ENCODE results near the gene SAMSN1. TPM values are rescaled to one million over a fixed set of nuclear protein-coding genes. Genes with fewer than 3 reads are reported as not detected.

SAMSN1 gene
- total RNA-seq, 1 donor from 2014 or later, result 18.2 TPM

DNA sequence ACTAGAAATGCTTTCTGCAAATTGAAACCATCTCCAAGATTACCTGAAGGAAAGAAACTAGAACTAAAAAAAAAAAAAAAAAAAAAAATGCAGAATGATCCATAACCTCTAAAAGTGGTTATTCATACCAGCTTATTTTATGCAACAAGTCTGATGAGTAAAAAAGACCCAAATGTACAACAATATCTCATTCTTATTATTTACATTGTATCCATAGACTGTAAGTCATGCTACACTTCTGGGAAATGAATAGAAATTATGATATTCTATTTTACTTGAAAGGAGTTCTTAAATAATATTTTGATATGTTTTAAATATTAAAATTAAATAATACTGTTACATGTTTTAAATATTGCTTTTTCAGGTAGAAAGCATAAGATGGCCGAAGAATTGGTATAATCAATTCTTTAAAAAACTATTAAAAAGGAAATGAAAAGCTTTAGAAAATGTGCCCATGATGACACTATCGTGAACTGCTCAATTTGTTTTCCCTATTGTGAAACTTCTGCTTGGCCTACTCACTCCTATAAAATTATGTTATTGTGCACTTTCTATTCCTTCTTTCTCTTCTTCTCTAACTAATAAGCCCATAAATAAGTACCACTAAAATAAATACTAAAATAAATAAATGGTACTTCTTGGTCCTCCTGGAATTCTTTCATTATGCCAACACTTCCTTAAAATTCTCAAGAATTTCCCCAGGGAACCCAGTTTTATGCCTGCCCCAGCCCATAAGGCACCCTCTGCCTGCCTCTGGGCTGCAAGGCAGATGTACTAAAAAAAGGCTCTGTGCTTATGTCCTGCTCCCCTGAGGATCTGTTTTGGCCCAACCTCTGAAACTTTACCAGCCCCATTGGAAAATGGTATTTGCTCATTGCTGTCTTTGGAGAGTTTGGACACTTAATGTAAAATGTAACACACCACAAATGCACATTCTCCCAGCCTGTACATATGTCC lies 18.1 kb downstream of the SAMSN1 start:
- H3K36me3 ChIP-seq, result no peaks in the 10 kb centered on the region
- intact Hi-C loops (cut with DNase I), result no loop called here

DNA sequence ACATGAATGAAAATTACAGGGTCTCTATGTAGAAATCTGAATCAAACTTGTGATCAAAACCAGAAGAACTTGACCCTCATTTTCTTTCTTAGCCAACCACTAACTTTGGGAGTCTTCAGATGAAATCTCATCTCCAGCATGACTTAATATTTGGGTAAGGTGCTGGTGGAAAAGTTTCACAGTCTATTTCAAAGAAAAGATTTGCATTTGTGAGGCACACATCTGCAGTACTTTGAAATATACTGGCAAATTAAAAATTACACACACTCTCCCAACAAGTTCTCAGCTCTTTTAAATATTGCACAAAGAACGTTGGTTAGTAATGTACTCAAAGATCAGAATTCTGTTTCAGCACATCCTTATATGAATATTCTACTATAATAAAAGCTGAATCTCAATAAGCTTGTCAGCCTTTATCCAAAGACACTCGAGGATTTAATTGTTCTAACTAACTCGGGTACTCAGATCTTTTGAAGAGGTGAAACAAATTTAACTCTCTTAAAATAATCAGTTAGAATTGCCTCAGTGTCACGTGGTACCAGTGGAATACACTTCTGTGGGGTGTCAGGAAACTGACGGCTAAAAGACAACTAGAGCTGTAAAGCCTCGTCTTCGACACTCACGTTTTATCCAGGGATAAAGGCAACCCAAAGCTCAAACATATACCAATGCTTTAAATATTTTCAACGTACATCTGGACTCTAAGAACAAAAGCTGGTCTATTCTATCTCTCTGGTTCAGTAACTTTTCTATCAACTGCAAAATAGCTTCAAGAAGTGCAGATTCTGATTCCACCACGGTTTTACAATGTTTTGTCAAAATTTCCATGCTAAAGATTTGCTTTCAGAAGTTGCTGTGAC lies 19.0 kb downstream of the SAMSN1 start:
- TF ChIP-seq CTCF (IDR thresholded peaks at IDR 0.05), result no peak
- H3K36me3 ChIP-seq, result no peaks in the 10 kb centered on the region
- H3K4me1 ChIP-seq, result peaks cover 4% of the 10 kb centered on the region
- no peaks in the 10 kb centered on the region for H3K9me3 ChIP-seq
- H3K27ac ChIP-seq, result peak overlapping the region; percentile 14
- H3K27me3 ChIP-seq, result no peaks in the 10 kb centered on the region
- ATAC-seq, result no peak
- intact Hi-C loops (cut with DNase I), result no loop called here
- DNase-seq, result no peak
- no peak overlapping the region for H3K4me3 ChIP-seq

More for the DNA sequence above, 18.1 kb downstream of the SAMSN1 start:
- ATAC-seq (no peak), DNase-seq (no peak)
- H3K4me1 ChIP-seq, result no peaks in the 10 kb centered on the region
- no peak for TF ChIP-seq CTCF (IDR thresholded peaks at IDR 0.05)
- no peak overlapping the region for H3K4me3 ChIP-seq
- no peaks in the 10 kb centered on the region for H3K9me3 ChIP-seq
- H3K27me3 ChIP-seq, result no peaks in the 10 kb centered on the region
- H3K27ac ChIP-seq, result no peak overlapping the region

GRCh38 chr21:14526199-14526598 lies 19.9 kb downstream of the SAMSN1 start:
- ATAC-seq (no peak), DNase-seq (no peak)
- Histone ChIP-seq H3K36me3 (no peaks in the 10 kb centered on the region), H3K4me1 (peaks cover 4% of the 10 kb centered on the region), H3K4me3 (no peak overlapping the region), H3K27ac (peak overlapping the region; percentile 14), H3K27me3 (no peaks in the 10 kb centered on the region), H3K9me3 (no peaks in the 10 kb centered on the region)
- intact Hi-C loops (cut with DNase I), result no loop called here
- no peak for TF ChIP-seq CTCF (IDR thresholded peaks at IDR 0.05)

GRCh38 chr21:14523234-14523633 lies 22.9 kb downstream of the SAMSN1 start:
- Histone ChIP-seq H3K27me3 (no peaks in the 10 kb centered on the region), H3K4me3 (peak overlapping the region; percentile 9), H3K36me3 (no peaks in the 10 kb centered on the region), H3K9me3 (no peaks in the 10 kb centered on the region), H3K27ac (no peak overlapping the region), H3K4me1 (peaks cover 4% of the 10 kb centered on the region)
- DNase-seq (no peak), ATAC-seq (peak; percentile 81)
- intact Hi-C loops (cut with DNase I), result no loop called here
- TF ChIP-seq CTCF (IDR thresholded peaks at IDR 0.05), result no peak

DNA sequence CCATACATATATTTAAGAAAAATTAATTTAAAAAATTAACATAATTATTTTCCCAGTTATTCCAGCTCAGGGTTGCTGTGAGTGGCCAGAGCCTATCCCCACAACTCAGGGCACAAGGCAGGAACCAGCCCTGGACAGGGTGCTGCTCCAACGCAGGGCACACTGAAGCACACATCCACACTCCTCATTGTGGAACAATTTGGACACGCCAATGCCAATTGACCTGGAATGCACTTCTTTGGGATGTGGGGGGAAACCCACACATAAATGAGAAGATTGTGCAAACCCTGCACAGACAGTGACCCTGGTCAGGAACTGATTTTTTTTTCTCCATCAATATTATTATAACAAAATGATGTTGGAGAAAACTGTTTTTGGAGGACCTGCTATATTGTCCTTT lies 23.4 kb downstream of the SAMSN1 start:
- Histone ChIP-seq H3K27ac (no peak overlapping the region), H3K9me3 (no peaks in the 10 kb centered on the region), H3K27me3 (no peaks in the 10 kb centered on the region), H3K4me1 (peaks cover 4% of the 10 kb centered on the region), H3K36me3 (no peaks in the 10 kb centered on the region), H3K4me3 (peak overlapping the region; percentile 9)
- intact Hi-C loops (cut with DNase I), result no loop called here
- DNase-seq (no peak), ATAC-seq (peak; percentile 56)
- no peak for TF ChIP-seq CTCF (IDR thresholded peaks at IDR 0.05)
